Sigmoid colon (tissue), 7 donors: Measurements from ENCODE around the gene CRACR2B. TPM values are rescaled to one million over a fixed set of nuclear protein-coding genes. Genes with fewer than 3 reads are reported as not detected.

Experiments used
- DNase-seq: peaks from one replicate; pipeline ENCODE4 v3.0.0-alpha.2; 2019
- H3K27ac ChIP-seq, 4 donors: fragments of 200-600 bp; sonication (generic); one replicate each; pipeline ENCODE4 v1.5.1; 2016 to 2019; ENCODE audit warnings: mild to moderate bottlenecking in 1 of 4
- H3K27me3 ChIP-seq, 3 donors: fragments of 200-600 bp; sonication (generic); one replicate each; pipeline ENCODE4 v1.5.1; 2019; ENCODE audit warnings: mild to moderate bottlenecking in 1 of 3
- H3K36me3 ChIP-seq, 4 donors: fragments of 200-600 bp; sonication (generic); one replicate each; pipeline ENCODE4 v1.5.1; 2016 to 2019
- H3K4me1 ChIP-seq, 4 donors: fragments of 200-600 bp; sonication (generic); one replicate each; pipeline ENCODE4 v1.5.1; 2017 to 2019
- H3K4me3 ChIP-seq, 4 donors: fragments of 200-600 bp; sonication (generic); one replicate each; pipeline ENCODE4 v1.5.1; 2017 to 2019; ENCODE audit warnings: mild to moderate bottlenecking in 2 of 4, moderate library complexity in 1 of 4
- H3K9me3 ChIP-seq, 4 donors: fragments of 200-600 bp in 3 of 4; sonication (generic) in 3 of 4; one replicate each; pipeline versions ENCODE4 v1.5.1 to v1.6.1; 2013 to 2019
- CTCF ChIP-seq, 4 experiments: fragments of 450-650 bp in 3 of 4; fragments of 200-600 bp in 1 of 4; IDR thresholded peaks; one replicate each; pipeline ENCODE4 v1.5.1; 2016 to 2019; ENCODE audit warnings: antibody characterized with exemption in 4 of 4, mild to moderate bottlenecking in 3 of 4, moderate library complexity in 2 of 4
- EP300 ChIP-seq, 4 donors: sonication (generic); formaldehyde crosslinking; IDR thresholded peaks; one replicate each; pipeline ENCODE4 v1.6.1; 2017; ENCODE audit warnings: antibody characterized with exemption in 4 of 4
- POLR2A ChIP-seq, 2 donors: fragments of 450-650 bp; IDR thresholded peaks; one replicate each; pipeline ENCODE4 v1.6.1; 2016; ENCODE audit warnings: antibody characterized with exemption in 2 of 2, mild to moderate bottlenecking in 2 of 2, moderate library complexity in 2 of 2
- POLR2AphosphoS5 ChIP-seq, 4 donors: sonication (generic); formaldehyde crosslinking; IDR thresholded peaks; one replicate each; pipeline ENCODE4 v1.6.1; 2017; ENCODE audit warnings: antibody characterized with exemption in 4 of 4
- WGBS, 2 donors: extraction: QIAGEN DNeasy Blood & Tissue Kit; methylation state at CpG; one replicate each; pipeline ENCODE4 v1.1.7; 2013; 5-methylcytosine and 5-hydroxymethylcytosine counted together
- intact Hi-C: fragments of 100-400 bp; cut with DNase I; formaldehyde crosslinking; loops from one replicate; pipeline ENCODE4 v1.15.1; 2023
- polyA plus RNA-seq, 3 donors: library from polyadenylated mRNA; stranded (reverse); fragments of 200-250 nt; gene quantifications; one replicate each; pipeline ENCODE4 v1.2.3, GENCODE V29; 2013
- total RNA-seq, 4 donors: library from RNA; depleted of rRNA; stranded (reverse); fragments of >200 nt; gene quantifications; one replicate each; pipeline ENCODE4 v1.1.0, GENCODE V29; 2016
- donor health status: healthy with polysubstance abuse.
- donor health status: Bipolar disorder and iron deficiency.
- donor health status: healthy.

CRACR2B gene
- total and polyA plus RNA-seq, 7 donors: 1.5 to 149 (median 9.5) TPM

DNA sequence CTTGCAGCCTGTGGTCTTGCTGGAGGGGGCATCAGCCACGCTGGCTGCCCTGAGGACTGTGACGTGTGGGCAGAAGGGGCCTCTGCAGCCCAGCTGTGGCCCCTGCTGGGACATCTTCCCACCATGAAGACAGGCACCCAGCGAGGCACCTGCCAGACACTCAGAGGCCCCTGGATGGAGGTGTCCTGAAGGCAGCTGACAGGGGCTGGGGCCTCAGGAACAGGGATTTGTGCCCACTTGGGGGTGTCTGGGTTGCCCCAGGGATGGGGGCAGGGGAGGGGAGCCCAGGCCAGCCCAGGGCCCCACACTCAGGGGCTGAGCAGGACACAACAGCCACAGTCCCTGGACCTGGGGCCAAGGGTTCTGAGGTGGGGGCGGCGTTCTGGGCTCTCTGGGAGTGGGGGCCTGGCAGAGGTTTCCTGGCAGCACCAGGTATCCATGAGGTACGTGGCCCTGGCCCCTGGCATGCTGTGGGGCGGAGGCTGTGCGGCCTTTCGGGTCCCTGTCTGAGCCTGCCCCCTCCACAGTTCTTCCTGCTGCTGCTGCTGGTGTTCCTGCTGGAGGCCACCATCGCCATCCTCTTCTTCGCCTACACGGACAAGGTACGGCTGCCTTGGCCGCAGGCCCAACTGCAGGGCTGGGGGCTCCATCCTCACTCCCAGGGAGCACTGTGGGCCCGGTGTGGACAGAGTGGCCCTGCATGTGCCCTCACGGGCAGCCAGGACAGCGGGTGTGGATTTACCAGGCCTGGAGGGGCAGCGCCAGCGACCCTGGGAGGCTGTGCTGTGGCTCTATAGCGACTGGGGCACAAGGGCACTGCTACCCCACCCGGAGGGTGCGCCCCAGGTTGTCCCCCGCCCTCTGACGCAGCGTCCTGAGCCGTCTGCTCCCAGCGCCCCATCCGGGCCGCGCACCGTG is 36.5 kb downstream of the CRACR2B start:
- H3K27me3 ChIP-seq: no peaks in the 10 kb centered on the region
- H3K27ac ChIP-seq: no peak overlapping the region
- H3K4me3 ChIP-seq: no peak overlapping the region
- H3K36me3 ChIP-seq: peaks cover 0 to 48% (median 12%) of the 10 kb centered on the region in 4 donors
- intact Hi-C loops: no loop called here
- DNase-seq: no peak
- peaks cover 0 to 24% (median 20%) of the 10 kb centered on the region in 4 donors for H3K4me1 ChIP-seq
- WGBS, 2 donors: 36 to 83% methylated on average over 31 of the region's 31 CpGs
- TF ChIP-seq EP300 (IDR thresholded peaks at IDR 0.05) (no peak), CTCF (IDR thresholded peaks at IDR 0.05) (no peak)
- no peaks in the 10 kb centered on the region for H3K9me3 ChIP-seq

- intact Hi-C loops: no loop called here
- Histone ChIP-seq H3K27me3 (no peaks in the 10 kb centered on the region), H3K4me1 (peaks cover 0 to 18% (median 13%) of the 10 kb centered on the region in 4 donors), H3K27ac (no peak overlapping the region), H3K4me3 (no peak overlapping the region), H3K9me3 (no peaks in the 10 kb centered on the region), H3K36me3 (peaks cover 0 to 53% (median 12%) of the 10 kb centered on the region in 4 donors)
- no peak for DNase-seq
- TF ChIP-seq POLR2A (IDR thresholded peaks at IDR 0.05): no peak
- TF ChIP-seq CTCF (IDR thresholded peaks at IDR 0.05): no peak
- TF ChIP-seq POLR2AphosphoS5 (IDR thresholded peaks at IDR 0.05): no peak
- TF ChIP-seq EP300 (IDR thresholded peaks at IDR 0.05): no peak
- 52 to 88% methylated on average over 11 of the region's 11 CpGs for WGBS, 2 donors
These were observed 37.2 kb downstream of the CRACR2B start for GRCh38 chr11:864898-865297.

- 44 to 79% methylated on average over 41 of the region's 41 CpGs for WGBS, 2 donors
- Histone ChIP-seq H3K9me3 (no peaks in the 10 kb centered on the region), H3K27ac (no peak overlapping the region), H3K27me3 (no peaks in the 10 kb centered on the region), H3K4me1 (peaks cover 0 to 9% (median 4%) of the 10 kb centered on the region in 4 donors), H3K36me3 (peaks cover 0 to 53% (median 12%) of the 10 kb centered on the region in 4 donors), H3K4me3 (no peak overlapping the region)
- DNase-seq: no peak
- intact Hi-C loops: no loop called here
- no peak for TF ChIP-seq CTCF (IDR thresholded peaks at IDR 0.05)
- no peak for TF ChIP-seq POLR2AphosphoS5 (IDR thresholded peaks at IDR 0.05)
These were observed 38.0 kb downstream of the CRACR2B start for GRCh38 chr11:865462-866430.

DNA sequence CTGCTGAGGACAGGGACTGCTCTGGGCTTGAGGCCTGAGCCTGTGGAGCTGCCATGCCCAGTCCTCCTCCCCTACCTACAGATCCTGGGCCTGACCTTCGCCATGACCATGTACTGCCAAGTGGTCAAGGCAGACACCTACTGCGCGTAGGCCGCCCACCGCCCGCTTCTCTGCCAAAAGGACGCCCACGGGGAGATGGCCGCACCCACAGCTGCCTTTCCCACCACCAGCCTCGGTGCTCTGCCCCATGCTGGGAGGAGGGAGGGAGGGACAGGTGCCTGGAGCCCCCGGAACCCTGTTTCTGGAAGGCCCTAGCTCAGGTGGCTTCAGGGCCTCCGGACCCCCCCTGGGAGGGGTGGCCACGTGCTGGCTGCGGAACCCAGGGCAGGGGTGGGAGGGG is 38.8 kb downstream of the CRACR2B start:
- intact Hi-C loops: no loop called here
- DNase-seq: no peak
- WGBS, 2 donors: 86 to 92% methylated on average over 14 of the region's 14 CpGs
- TF ChIP-seq POLR2AphosphoS5 (IDR thresholded peaks at IDR 0.05) (peak in 1 of 4 donors; percentile 5), CTCF (IDR thresholded peaks at IDR 0.05) (no peak)
- no peaks in the 10 kb centered on the region for H3K9me3 ChIP-seq
- peaks cover 0 to 53% (median 12%) of the 10 kb centered on the region in 4 donors for H3K36me3 ChIP-seq
- no peak overlapping the region for H3K4me3 ChIP-seq
- H3K4me1 ChIP-seq: peaks cover 0 to 8% (median 4%) of the 10 kb centered on the region in 4 donors
- H3K27ac ChIP-seq: no peak overlapping the region
- H3K27me3 ChIP-seq: no peaks in the 10 kb centered on the region
